ENCODE data around the gene TXNDC5.

Gene TXNDC5

GRCh38 chr6:7917729-7918128 lies 7.1 kb upstream of the TXNDC5 start:
- Histone ChIP-seq H3K27ac (ENCODE audit: insufficient read depth, low read length, poor library complexity, severe bottlenecking) (no peak overlapping the region), H3K36me3 (ENCODE audit: control insufficient read depth, insufficient read depth, low read length) (no peaks in the 10 kb centered on the region), H3K4me1 (ENCODE audit: control insufficient read depth, insufficient read depth, low read length, poor library complexity, severe bottlenecking) (no peaks in the 10 kb centered on the region), H3K4me3 (ENCODE audit: insufficient read depth, low read depth, low read length, poor library complexity, severe bottlenecking) (no peak overlapping the region), H3K27me3 (replicated peaks; ENCODE audit: control insufficient read depth, insufficient read depth, low read length, poor library complexity, severe bottlenecking) (peaks cover 6% of the 10 kb centered on the region), H3K9me3 (ENCODE audit: control insufficient read depth, low read length) (no peaks in the 10 kb centered on the region)
- no peak for DNase-seq

GRCh38 chr6:7916959-7917358 lies 6.4 kb upstream of the TXNDC5 start:
- Histone ChIP-seq H3K36me3 (ENCODE audit: control insufficient read depth, insufficient read depth, low read length) (no peaks in the 10 kb centered on the region), H3K27ac (ENCODE audit: insufficient read depth, low read length, poor library complexity, severe bottlenecking) (no peak overlapping the region), H3K27me3 (replicated peaks; ENCODE audit: control insufficient read depth, insufficient read depth, low read length, poor library complexity, severe bottlenecking) (peaks cover 6% of the 10 kb centered on the region), H3K9me3 (ENCODE audit: control insufficient read depth, low read length) (no peaks in the 10 kb centered on the region), H3K4me3 (ENCODE audit: insufficient read depth, low read depth, low read length, poor library complexity, severe bottlenecking) (no peak overlapping the region), H3K4me1 (ENCODE audit: control insufficient read depth, insufficient read depth, low read length, poor library complexity, severe bottlenecking) (no peaks in the 10 kb centered on the region)
- no peak for DNase-seq

DNA sequence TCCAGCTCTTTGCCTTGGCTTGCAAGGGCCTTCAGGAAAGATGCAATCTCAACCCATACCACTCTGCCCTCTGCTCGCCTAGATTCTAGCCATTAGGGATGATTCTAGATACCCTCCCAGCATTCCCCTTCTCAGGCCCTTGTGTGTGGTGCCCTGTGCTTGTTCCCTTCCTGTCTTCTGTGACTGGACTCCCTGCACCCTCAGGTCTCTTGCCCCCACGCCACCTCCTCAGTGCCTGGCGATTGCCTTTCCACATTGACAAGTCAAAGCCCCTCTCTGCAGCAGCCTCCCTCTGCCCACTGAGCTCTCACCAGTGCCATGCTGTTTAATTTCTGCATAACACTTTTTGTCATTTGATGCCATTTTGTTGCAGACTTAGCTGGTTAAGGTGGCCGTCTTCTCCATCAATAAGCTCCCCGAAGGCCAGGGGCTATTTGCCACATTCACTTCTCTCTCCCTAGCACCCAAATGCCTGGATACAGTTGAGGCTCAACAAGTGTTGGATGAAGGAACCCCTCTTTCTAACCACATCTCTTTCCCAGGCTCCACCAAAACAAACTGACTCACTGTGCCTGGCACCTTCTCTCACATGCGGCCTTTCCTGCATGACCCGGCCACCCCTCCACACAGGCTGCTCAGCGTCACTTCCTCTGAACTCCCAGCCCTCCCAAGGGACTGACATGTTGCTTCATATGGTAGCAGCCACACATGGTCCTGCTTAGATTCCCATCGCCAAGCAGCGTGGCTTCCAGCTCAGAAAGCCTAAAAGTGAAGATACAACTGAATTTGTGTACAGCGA lies 4.6 kb upstream of the TXNDC5 start:
- Histone ChIP-seq H3K4me1 (ENCODE audit: control insufficient read depth, insufficient read depth, low read length, poor library complexity, severe bottlenecking) (peaks cover 4% of the 10 kb centered on the region), H3K9me3 (ENCODE audit: control insufficient read depth, low read length) (no peaks in the 10 kb centered on the region), H3K36me3 (ENCODE audit: control insufficient read depth, insufficient read depth, low read length) (no peaks in the 10 kb centered on the region), H3K4me3 (ENCODE audit: insufficient read depth, low read depth, low read length, poor library complexity, severe bottlenecking) (no peak overlapping the region), H3K27ac (ENCODE audit: insufficient read depth, low read length, poor library complexity, severe bottlenecking) (no peak overlapping the region), H3K27me3 (replicated peaks; ENCODE audit: control insufficient read depth, insufficient read depth, low read length, poor library complexity, severe bottlenecking) (peaks cover 6% of the 10 kb centered on the region)
- no peak for DNase-seq

DNA sequence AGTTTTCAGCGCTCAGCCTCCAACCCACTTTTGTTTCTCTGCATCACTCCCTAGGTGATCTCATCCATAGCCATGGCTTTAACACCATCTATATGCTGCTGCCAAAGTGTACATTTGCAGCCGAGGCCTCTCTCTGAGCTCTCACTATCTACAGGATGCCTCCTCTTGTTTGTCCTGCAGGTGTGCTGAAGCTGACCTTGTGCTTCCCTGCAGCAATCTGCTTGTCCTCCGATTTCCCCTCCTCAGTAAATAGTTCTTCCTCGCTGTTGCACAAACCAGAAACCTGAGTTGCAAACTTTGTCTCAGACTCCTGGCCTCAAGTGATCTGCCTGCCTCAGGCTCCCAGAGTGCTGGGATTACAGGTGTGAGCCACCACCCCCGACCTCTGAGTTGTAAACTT lies 3.7 kb upstream of the TXNDC5 start:
- Histone ChIP-seq H3K27me3 (replicated peaks; ENCODE audit: control insufficient read depth, insufficient read depth, low read length, poor library complexity, severe bottlenecking) (peaks cover 5% of the 10 kb centered on the region), H3K4me3 (ENCODE audit: insufficient read depth, low read depth, low read length, poor library complexity, severe bottlenecking) (no peak overlapping the region), H3K9me3 (ENCODE audit: control insufficient read depth, low read length) (no peaks in the 10 kb centered on the region), H3K36me3 (ENCODE audit: control insufficient read depth, insufficient read depth, low read length) (no peaks in the 10 kb centered on the region), H3K27ac (ENCODE audit: insufficient read depth, low read length, poor library complexity, severe bottlenecking) (no peak overlapping the region), H3K4me1 (ENCODE audit: control insufficient read depth, insufficient read depth, low read length, poor library complexity, severe bottlenecking) (peaks cover 9% of the 10 kb centered on the region)
- DNase-seq: no peak

DNA sequence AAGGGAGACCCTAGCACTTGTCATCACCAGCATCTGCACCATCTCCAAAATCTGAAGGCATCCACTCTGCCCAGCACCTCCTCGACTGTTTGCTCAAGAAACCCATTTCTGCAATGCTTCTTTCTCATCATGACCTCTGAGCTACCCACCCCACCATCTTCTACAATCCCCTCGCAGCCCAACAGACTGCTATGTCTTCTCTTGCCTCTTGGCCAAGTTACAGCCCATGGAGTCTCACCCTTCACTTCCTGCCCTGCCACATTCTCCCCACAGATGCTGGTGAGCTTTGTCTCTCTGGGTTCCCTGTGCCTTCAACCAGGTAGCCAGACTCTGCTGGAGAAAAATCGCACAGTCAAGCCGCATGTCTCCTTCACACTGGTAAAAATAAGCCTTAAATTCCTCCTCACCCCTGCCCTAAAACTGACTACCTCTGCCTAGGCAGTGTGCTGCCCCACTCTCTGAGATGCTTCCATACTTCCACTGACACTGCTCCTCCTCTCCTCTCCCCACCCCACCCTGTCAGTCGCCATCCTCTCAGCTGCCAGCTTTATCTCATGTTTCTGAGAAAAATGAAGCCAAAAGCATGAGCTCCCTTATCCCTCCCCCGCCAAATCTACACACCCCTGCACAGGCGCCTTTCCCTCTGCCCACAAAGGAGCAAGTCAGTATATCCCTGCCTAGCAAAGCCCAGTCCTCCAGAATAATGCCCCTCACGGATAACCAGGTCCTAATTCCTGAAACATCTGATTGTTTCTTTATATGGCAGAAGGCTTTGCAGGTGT lies 2.3 kb upstream of the TXNDC5 start:
- no peaks in the 10 kb centered on the region for H3K9me3 ChIP-seq (ENCODE audit: control insufficient read depth, low read length)
- H3K36me3 ChIP-seq (ENCODE audit: control insufficient read depth, insufficient read depth, low read length): no peaks in the 10 kb centered on the region
- H3K4me3 ChIP-seq (ENCODE audit: insufficient read depth, low read depth, low read length, poor library complexity, severe bottlenecking): no peak overlapping the region
- DNase-seq: no peak
- H3K4me1 ChIP-seq (ENCODE audit: control insufficient read depth, insufficient read depth, low read length, poor library complexity, severe bottlenecking): peaks cover 12% of the 10 kb centered on the region
- H3K27me3 ChIP-seq (replicated peaks; ENCODE audit: control insufficient read depth, insufficient read depth, low read length, poor library complexity, severe bottlenecking): no peaks in the 10 kb centered on the region
- no peak overlapping the region for H3K27ac ChIP-seq (ENCODE audit: insufficient read depth, low read length, poor library complexity, severe bottlenecking)

GRCh38 chr6:7912024-7912423 lies 1.4 kb upstream of the TXNDC5 start:
- Histone ChIP-seq H3K27me3 (replicated peaks; ENCODE audit: control insufficient read depth, insufficient read depth, low read length, poor library complexity, severe bottlenecking) (no peaks in the 10 kb centered on the region), H3K36me3 (ENCODE audit: control insufficient read depth, insufficient read depth, low read length) (no peaks in the 10 kb centered on the region), H3K4me3 (ENCODE audit: insufficient read depth, low read depth, low read length, poor library complexity, severe bottlenecking) (no peak overlapping the region), H3K9me3 (ENCODE audit: control insufficient read depth, low read length) (no peaks in the 10 kb centered on the region), H3K27ac (ENCODE audit: insufficient read depth, low read length, poor library complexity, severe bottlenecking) (no peak overlapping the region), H3K4me1 (ENCODE audit: control insufficient read depth, insufficient read depth, low read length, poor library complexity, severe bottlenecking) (peaks cover 12% of the 10 kb centered on the region)
- no peak for DNase-seq

DNA sequence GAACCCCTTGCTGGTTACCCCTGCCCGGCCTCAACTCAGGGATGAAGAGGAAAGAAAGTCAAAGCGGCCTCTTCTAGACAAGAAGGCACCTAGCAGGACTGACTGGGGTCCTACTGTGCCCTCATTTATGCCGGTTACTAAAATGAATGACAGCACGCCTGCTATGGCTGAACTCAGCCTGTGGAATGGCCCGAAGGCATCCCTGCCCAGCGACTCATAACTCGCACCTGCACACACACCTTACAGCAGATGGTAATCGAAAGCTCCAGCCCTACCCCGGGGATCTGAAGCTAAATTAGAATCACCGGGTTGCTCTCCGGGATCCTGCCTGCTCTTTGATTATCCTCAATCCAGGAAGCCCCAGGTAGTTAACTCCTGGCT lies 747 bp upstream of the TXNDC5 start:
- H3K36me3 ChIP-seq (ENCODE audit: control insufficient read depth, insufficient read depth, low read length): no peaks in the 10 kb centered on the region
- H3K4me3 ChIP-seq (ENCODE audit: insufficient read depth, low read depth, low read length, poor library complexity, severe bottlenecking): peak overlapping the region; percentile 79
- H3K4me1 ChIP-seq (ENCODE audit: control insufficient read depth, insufficient read depth, low read length, poor library complexity, severe bottlenecking): peaks cover 12% of the 10 kb centered on the region
- H3K27me3 ChIP-seq (replicated peaks; ENCODE audit: control insufficient read depth, insufficient read depth, low read length, poor library complexity, severe bottlenecking): no peaks in the 10 kb centered on the region
- DNase-seq: no peak
- H3K9me3 ChIP-seq (ENCODE audit: control insufficient read depth, low read length): no peaks in the 10 kb centered on the region
- H3K27ac ChIP-seq (ENCODE audit: insufficient read depth, low read length, poor library complexity, severe bottlenecking): no peak overlapping the region

- DNase-seq: no peak
- H3K4me3 ChIP-seq (ENCODE audit: insufficient read depth, low read depth, low read length, poor library complexity, severe bottlenecking): peak overlapping the region; percentile 78
- H3K27me3 ChIP-seq (replicated peaks; ENCODE audit: control insufficient read depth, insufficient read depth, low read length, poor library complexity, severe bottlenecking): no peaks in the 10 kb centered on the region
- H3K4me1 ChIP-seq (ENCODE audit: control insufficient read depth, insufficient read depth, low read length, poor library complexity, severe bottlenecking): peaks cover 12% of the 10 kb centered on the region
- no peaks in the 10 kb centered on the region for H3K9me3 ChIP-seq (ENCODE audit: control insufficient read depth, low read length)
- H3K27ac ChIP-seq (ENCODE audit: insufficient read depth, low read length, poor library complexity, severe bottlenecking): no peak overlapping the region
- no peaks in the 10 kb centered on the region for H3K36me3 ChIP-seq (ENCODE audit: control insufficient read depth, insufficient read depth, low read length)
Observed at GRCh38 chr6:7910298-7910653, 312 bp downstream of the TXNDC5 start.

GRCh38 chr6:7909323-7910276 lies 988 bp downstream of the TXNDC5 start:
- DNase-seq: peak in 2 of 3 donors; percentile 9 to 26
- no peak overlapping the region for H3K27ac ChIP-seq (ENCODE audit: insufficient read depth, low read length, poor library complexity, severe bottlenecking)
- peaks cover 12% of the 10 kb centered on the region for H3K4me1 ChIP-seq (ENCODE audit: control insufficient read depth, insufficient read depth, low read length, poor library complexity, severe bottlenecking)

More at GRCh38 chr6:7909323-7910276, 988 bp downstream of the TXNDC5 start:
- H3K36me3 ChIP-seq (ENCODE audit: control insufficient read depth, insufficient read depth, low read length): peaks cover 2% of the 10 kb centered on the region
- no peaks in the 10 kb centered on the region for H3K27me3 ChIP-seq (replicated peaks; ENCODE audit: control insufficient read depth, insufficient read depth, low read length, poor library complexity, severe bottlenecking)
- peak overlapping the region; percentile 78 for H3K4me3 ChIP-seq (ENCODE audit: insufficient read depth, low read depth, low read length, poor library complexity, severe bottlenecking)
- H3K9me3 ChIP-seq (ENCODE audit: control insufficient read depth, low read length): no peaks in the 10 kb centered on the region

Data from effector memory CD4-positive, alpha-beta T cell (primary cell).